Skeletal muscle tissue (tissue), 4 donors: Measurements from ENCODE around the gene HDAC2. TPM values are rescaled to one million over a fixed set of nuclear protein-coding genes. Genes with fewer than 3 reads are reported as not detected.
"Not testable (repeated sequence)": the region's sequence is repeated elsewhere in the genome, so short reads cannot be mapped to it uniquely, and the experiment has no call there.

Source experiments
- H3K27ac ChIP-seq: one replicate; pipeline ENCODE4 v1.7.0; 2013; ENCODE audit warnings: mild to moderate bottlenecking, low read depth, low read length, inconsistent platforms
- H3K27me3 ChIP-seq, 3 donors: one replicate each; pipeline ENCODE4 v1.7.0; 2013; ENCODE audit warnings: low read length in 3 of 3; ENCODE audit not compliant: control insufficient read depth in 3 of 3, insufficient read depth in 3 of 3
- H3K36me3 ChIP-seq, 3 donors: one replicate each; pipeline ENCODE4 v1.7.0; 2013; ENCODE audit warnings: low read length in 3 of 3; ENCODE audit not compliant: control insufficient read depth in 3 of 3, insufficient read depth in 3 of 3
- H3K4me1 ChIP-seq, 3 donors: one replicate each; pipeline ENCODE4 v1.7.0; 2013; ENCODE audit warnings: low read length in 3 of 3, mild to moderate bottlenecking in 3 of 3; ENCODE audit not compliant: control insufficient read depth in 3 of 3, insufficient read depth in 3 of 3
- H3K4me3 ChIP-seq, 3 donors: one replicate each; pipeline ENCODE4 v1.7.0; 2013; ENCODE audit warnings: low read length in 3 of 3
- H3K9ac ChIP-seq, 3 donors: one replicate each; pipeline ENCODE4 v1.7.0; 2013; ENCODE audit warnings: low read length in 3 of 3, mild to moderate bottlenecking in 3 of 3, moderate library complexity in 2 of 3, low read depth in 1 of 3
- H3K9me3 ChIP-seq, 3 donors: one replicate each; pipeline ENCODE4 v1.7.0; 2013; ENCODE audit warnings: low read length in 3 of 3; ENCODE audit not compliant: control insufficient read depth in 3 of 3
- total RNA-seq: library from RNA; depleted of rRNA; stranded (reverse); fragments of >200 nt; gene quantifications from one replicate; pipeline ENCODE4 v1.2.3, GENCODE V29; 2014
- donor health status: Osteomylitis.

The HDAC2 gene
- total RNA-seq, 1 donor from 2014 or later, result 64.2 TPM

- Histone ChIP-seq H3K4me3 (no peak overlapping the region), H3K9ac (no peak overlapping the region), H3K36me3 (peaks cover 3 to 28% (median 25%) of the 10 kb centered on the region in 3 donors), H3K27ac (no peak overlapping the region), H3K27me3 (no peaks in the 10 kb centered on the region), H3K9me3 (no peaks in the 10 kb centered on the region), H3K4me1 (no peaks in the 10 kb centered on the region)
Observed at GRCh38 chr6:113953346-113953745, 17.6 kb downstream of the HDAC2 start.

GRCh38 chr6:113949499-113949898, 21.4 kb downstream of the HDAC2 start:
- Histone ChIP-seq H3K9ac (no peak overlapping the region), H3K27ac (no peak overlapping the region), H3K27me3 (no peaks in the 10 kb centered on the region), H3K4me1 (no peaks in the 10 kb centered on the region), H3K9me3 (no peaks in the 10 kb centered on the region), H3K36me3 (peaks cover 3 to 33% (median 24%) of the 10 kb centered on the region in 3 donors), H3K4me3 (no peak overlapping the region)

GRCh38 chr6:113944701-113945100, 26.2 kb downstream of the HDAC2 start:
- Histone ChIP-seq H3K27ac (no peak overlapping the region), H3K27me3 (no peaks in the 10 kb centered on the region), H3K9ac (no peak overlapping the region), H3K4me3 (no peak overlapping the region), H3K36me3 (peaks cover 2 to 49% (median 39%) of the 10 kb centered on the region in 3 donors), H3K9me3 (no peaks in the 10 kb centered on the region), H3K4me1 (no peaks in the 10 kb centered on the region)

GRCh38 chr6:113939825-113940224, 31.1 kb downstream of the HDAC2 start:
- peaks cover 3 to 31% (median 27%) of the 10 kb centered on the region in 3 donors for H3K36me3 ChIP-seq
- no peak overlapping the region for H3K9ac ChIP-seq
- no peak overlapping the region for H3K4me3 ChIP-seq
- H3K9me3 ChIP-seq, result no peaks in the 10 kb centered on the region
- H3K4me1 ChIP-seq, result no peaks in the 10 kb centered on the region
- no peak overlapping the region for H3K27ac ChIP-seq
- H3K27me3 ChIP-seq, result no peaks in the 10 kb centered on the region

- Histone ChIP-seq H3K36me3 (peaks cover 3 to 9% (median 8%) of the 10 kb centered on the region in 3 donors), H3K27me3 (no peaks in the 10 kb centered on the region), H3K4me1 (no peaks in the 10 kb centered on the region), H3K9me3 (no peaks in the 10 kb centered on the region), H3K4me3 (no peak overlapping the region), H3K27ac (no peak overlapping the region), H3K9ac (no peak overlapping the region)
Observed at GRCh38 chr6:113936093-113936934, 34.6 kb downstream of the HDAC2 start.

GRCh38 chr6:113934101-113934500, 36.8 kb downstream of the HDAC2 start:
- H3K27me3 ChIP-seq, result no peaks in the 10 kb centered on the region
- H3K9me3 ChIP-seq, result no peaks in the 10 kb centered on the region
- no peak overlapping the region for H3K27ac ChIP-seq
- H3K4me3 ChIP-seq, result no peak overlapping the region
- peaks cover 0 to 3% (median 0%) of the 10 kb centered on the region in 3 donors for H3K36me3 ChIP-seq
- H3K9ac ChIP-seq, result no peak overlapping the region
- H3K4me1 ChIP-seq, result no peaks in the 10 kb centered on the region

- not testable (repeated sequence) for H3K36me3 ChIP-seq, H3K4me1 ChIP-seq, H3K27me3 ChIP-seq, H3K9me3 ChIP-seq, H3K9ac ChIP-seq, H3K4me3 ChIP-seq, H3K27ac ChIP-seq
Observed at GRCh38 chr6:113931907-113932306, 39.0 kb downstream of the HDAC2 start.

GRCh38 chr6:113930183-113930582, 40.8 kb downstream of the HDAC2 start:
- Histone ChIP-seq H3K36me3 (no peaks in the 10 kb centered on the region), H3K4me3 (no peak overlapping the region), H3K9ac (no peak overlapping the region), H3K9me3 (no peaks in the 10 kb centered on the region), H3K27me3 (no peaks in the 10 kb centered on the region), H3K4me1 (no peaks in the 10 kb centered on the region), H3K27ac (no peak overlapping the region)

- no peaks in the 10 kb centered on the region for H3K27me3 ChIP-seq
- no peaks in the 10 kb centered on the region for H3K4me1 ChIP-seq
- H3K9ac ChIP-seq, result no peak overlapping the region
- no peak overlapping the region for H3K27ac ChIP-seq
- no peaks in the 10 kb centered on the region for H3K36me3 ChIP-seq
- H3K4me3 ChIP-seq, result no peak overlapping the region
- H3K9me3 ChIP-seq, result no peaks in the 10 kb centered on the region
Observed at GRCh38 chr6:113927001-113927400, 43.9 kb downstream of the HDAC2 start.

GRCh38 chr6:113925378-113925777, 45.6 kb downstream of the HDAC2 start:
- Histone ChIP-seq H3K27me3 (no peaks in the 10 kb centered on the region), H3K9ac (no peak overlapping the region), H3K4me1 (peaks cover 0 to 2% (median 0%) of the 10 kb centered on the region in 3 donors), H3K4me3 (no peak overlapping the region), H3K27ac (no peak overlapping the region), H3K36me3 (no peaks in the 10 kb centered on the region), H3K9me3 (no peaks in the 10 kb centered on the region)
